K562 treated with DMSO at 1 percent for 4 hours (cell line): ENCODE results near the gene CBLL2. TPM values are rescaled to one million over a fixed set of nuclear protein-coding genes. Genes with fewer than 3 reads are reported as not detected.

ENCODE experiments used
- total RNA-seq: library from RNA; unstranded; fragments of 300-600 nt; gene quantifications from 2 replicates; pipeline ENCODE4 v1.2.3, GENCODE V29; 2022; ENCODE audit not compliant: insufficient read depth

The CBLL2 gene, protein sequence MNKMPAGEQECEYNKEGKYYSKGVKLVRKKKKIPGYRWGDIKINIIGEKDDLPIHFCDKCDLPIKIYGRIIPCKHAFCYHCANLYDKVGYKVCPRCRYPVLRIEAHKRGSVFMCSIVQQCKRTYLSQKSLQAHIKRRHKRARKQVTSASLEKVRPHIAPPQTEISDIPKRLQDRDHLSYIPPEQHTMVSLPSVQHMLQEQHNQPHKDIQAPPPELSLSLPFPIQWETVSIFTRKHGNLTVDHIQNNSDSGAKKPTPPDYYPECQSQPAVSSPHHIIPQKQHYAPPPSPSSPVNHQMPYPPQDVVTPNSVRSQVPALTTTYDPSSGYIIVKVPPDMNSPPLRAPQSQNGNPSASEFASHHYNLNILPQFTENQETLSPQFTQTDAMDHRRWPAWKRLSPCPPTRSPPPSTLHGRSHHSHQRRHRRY
- total RNA-seq, result not detected in 2 replicates

DNA sequence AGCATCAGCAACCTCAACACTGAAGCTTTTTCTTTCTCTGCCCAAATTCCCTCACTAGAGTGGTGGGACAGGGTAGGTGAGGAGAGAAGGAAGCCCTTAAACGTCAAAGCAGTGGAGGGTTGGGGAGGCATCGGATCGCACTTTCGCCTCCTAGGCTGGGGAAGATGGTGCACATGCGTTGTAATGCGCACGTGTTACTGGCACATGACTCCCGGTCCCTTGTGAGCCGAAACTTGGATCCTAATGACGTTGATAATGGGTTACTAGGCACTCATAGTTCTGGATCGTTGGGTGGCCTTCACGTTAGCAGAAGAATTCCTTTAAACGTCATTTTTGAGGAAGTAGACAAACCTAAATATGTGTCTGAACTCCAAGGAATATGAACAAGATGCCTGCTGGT, at the start of gene CBLL2:
CBLL2 (plus strand) TSS at position 301 of the 400 bp plus-strand sequence; CDS start at position 380, 79 bp downstream.

Other genes starting within 250 kb of the CBLL2 start
- not detected in 2 replicates for gene PHEX, start 240.6 kb upstream of the CBLL2 start, total RNA-seq